Inferior parietal cortex (tissue), 1 donor: ENCODE results near the gene WARS2.
A peak's percentile ranks its signal among the peaks of the same experiment; 100 is the strongest.
"Not testable (repeated sequence)": the region's sequence is repeated elsewhere in the genome, so short reads cannot be mapped to it uniquely, and the experiment has no call there.

ENCODE experiments used
- DNase-seq: peaks from one replicate; pipeline ENCODE4 v3.0.0-alpha.2; 2016; ENCODE audit errors: extremely low spot score

Gene WARS2

GRCh38 chr1:119140177-119141019, at the start of gene WARS2:
Gene WARS2 (minus strand): TSS chr1:119140653. CDS start chr1:119140644, 9 bp downstream.
- peak; percentile 99 for DNase-seq

DNA sequence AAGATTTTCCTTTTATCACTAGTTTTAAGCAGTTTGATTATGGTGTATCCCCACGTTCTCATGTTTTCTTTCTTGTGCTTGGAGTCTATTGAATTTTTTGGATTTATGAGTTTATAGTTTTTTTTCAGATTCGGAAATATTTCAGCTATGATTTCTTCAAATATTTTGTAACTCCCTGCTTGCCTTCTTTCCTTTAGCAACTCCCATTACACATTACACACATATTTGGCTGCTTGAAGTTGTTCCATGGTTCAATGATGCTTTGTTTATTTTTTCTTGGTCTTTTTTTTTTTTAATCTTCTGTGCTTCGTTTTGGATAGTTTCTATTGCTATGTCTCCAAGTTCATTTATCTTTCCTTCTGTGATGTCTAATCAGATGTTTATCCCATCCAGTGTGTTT, 48.5 kb upstream of the WARS2 start:
- no peak for DNase-seq

GRCh38 chr1:119187416-119187815, 47.0 kb upstream of the WARS2 start:
- DNase-seq = no peak

DNA sequence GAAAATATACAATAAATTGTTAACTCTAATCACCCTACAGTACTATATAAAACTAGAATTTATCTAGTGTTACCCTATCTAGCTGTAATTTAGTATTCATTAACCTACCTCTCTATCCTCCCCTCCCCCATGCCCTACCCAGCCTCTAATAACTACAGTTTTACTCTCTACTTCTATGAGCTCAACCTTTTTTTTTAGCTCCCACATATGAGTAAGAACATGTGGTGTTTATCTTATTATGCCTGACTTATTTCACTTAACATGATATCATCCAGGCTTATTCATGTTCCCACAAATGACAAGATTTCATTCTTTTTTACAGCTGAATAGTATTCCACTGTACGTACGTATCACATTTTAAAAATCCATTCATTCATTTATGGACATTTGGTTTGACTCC, 46.0 kb upstream of the WARS2 start:
- DNase-seq = no peak

- DNase-seq = no peak
Observed at GRCh38 chr1:119184972-119185371, 44.5 kb upstream of the WARS2 start.

DNA sequence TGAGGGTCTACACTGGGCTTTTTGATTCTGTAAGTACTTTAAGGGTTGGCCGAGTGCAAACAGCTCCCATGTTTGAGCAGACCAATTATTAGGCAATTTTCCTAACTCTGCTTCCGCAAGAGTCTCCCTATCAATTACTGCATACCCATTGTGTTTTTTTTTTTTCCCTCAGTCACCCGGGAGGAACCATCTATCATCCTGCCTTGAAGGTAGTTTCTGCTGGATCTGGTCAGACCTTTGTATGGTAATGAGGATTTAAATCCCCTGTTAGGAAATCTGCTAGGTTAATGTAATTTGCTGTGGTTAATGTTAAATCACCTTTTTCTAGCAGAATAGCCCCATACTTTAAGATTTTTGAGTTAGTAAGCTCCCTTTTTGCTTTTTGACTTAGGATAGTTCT, 40.8 kb upstream of the WARS2 start:
- DNase-seq = no peak

GRCh38 chr1:119179051-119179450, 38.6 kb upstream of the WARS2 start:
- DNase-seq = no peak

- DNase-seq = not testable (repeated sequence)
Observed at GRCh38 chr1:119172927-119173326, 32.5 kb upstream of the WARS2 start.

GRCh38 chr1:119171381-119172010, 31.0 kb upstream of the WARS2 start:
- not testable (repeated sequence) for DNase-seq

DNA sequence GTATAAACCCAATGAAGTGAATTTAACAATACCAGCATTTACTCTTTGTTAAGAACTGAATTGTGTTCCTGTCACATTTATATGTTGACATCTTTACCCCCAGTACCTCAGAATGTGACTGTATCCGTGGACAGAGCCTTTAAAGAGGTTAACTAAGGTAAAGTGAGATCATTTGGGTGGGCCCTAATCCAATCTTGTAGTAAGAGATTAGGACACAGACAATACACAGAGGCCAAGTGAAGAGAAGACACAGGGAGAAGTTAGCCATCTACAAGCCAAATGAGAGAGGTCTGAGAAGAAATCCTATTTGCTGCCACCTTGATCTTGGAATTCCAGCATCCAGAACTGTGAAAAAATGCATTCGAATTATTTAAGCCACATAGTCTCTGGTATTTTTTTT, 22.9 kb upstream of the WARS2 start:
- no peak for DNase-seq

- no peak for DNase-seq
Observed at GRCh38 chr1:119160866-119161265, 20.4 kb upstream of the WARS2 start.

DNA sequence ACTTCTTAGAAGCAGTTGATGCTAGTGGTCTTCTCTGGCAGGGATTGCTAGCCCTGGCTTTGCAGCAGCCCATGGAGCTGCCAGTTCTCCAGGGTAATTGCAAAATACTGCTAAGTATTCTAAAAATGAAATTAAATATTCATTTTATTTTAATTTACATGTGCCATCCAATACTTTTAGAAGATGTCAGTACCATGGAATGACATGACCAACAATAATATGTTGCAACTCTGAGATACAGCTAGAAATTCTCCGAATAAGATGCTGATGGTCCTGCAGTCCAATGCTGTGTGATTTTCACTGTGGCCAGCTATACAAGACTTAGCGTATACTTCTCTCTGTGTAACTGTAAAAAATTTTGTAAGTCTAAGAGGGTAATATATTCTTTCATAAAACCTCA, 20.0 kb upstream of the WARS2 start:
- DNase-seq = no peak

- no peak for DNase-seq
Observed at GRCh38 chr1:119159966-119160365, 19.5 kb upstream of the WARS2 start.

DNA sequence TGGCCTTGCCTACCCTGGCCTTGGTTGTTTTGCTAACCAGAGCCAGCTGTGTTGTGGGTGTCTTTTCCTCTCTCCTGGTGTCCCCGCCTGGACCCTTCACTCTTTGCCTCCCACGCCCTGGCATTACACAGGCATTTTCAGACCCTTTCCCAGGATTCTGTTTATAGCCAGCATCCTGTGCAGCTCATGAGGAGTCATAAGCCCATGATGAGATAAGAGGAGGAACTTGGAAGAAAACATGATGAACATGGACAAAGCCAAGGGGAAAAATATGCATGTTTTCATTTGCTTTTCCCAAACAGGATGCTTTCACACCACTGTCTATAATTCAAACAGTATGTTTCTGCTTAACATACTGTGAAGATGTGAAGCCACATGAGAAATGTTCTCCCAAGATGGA, 18.7 kb upstream of the WARS2 start:
- no peak for DNase-seq

DNA sequence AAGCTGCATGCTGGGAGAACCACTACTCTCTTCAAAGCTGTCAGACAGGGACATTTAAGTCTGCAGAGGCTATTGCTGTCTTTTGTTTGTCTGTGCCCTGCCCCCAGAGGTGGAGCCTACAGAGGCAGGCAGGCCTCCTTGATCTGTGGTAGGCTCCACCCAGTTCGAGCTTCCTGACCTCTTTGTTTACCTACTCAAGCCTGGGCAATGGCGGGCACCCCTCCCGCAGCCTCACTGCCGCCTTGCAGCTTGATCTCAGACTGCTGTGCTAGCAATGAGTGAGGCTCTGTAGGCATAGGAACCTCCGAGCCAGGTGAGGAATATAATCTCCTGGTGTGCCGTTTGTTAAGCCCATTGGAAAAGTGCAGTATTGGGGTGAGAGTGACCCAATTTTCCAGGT, 16.3 kb upstream of the WARS2 start:
- DNase-seq = not testable (repeated sequence)

- DNase-seq = not testable (repeated sequence)
Observed at GRCh38 chr1:119155069-119155468, 14.6 kb upstream of the WARS2 start.

DNA sequence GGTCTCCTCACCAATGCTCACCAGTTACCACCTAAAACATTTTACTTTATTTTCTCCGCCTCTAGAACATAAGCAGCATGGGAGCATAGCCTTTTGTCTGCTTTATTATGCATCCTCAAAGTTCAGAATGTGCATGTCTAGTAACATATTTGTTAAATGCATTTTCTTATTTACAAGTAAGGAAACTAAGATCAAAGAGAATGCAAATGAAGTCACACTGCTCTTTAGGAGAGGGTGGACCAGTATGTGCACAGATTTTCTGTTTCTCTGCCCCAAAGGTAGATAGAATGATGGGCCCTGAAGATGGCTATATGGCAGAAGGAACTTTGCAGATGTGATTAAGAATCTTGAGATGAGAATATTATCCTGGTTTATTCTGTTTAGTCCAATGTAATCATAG, 9.7 kb upstream of the WARS2 start:
- DNase-seq = no peak

DNA sequence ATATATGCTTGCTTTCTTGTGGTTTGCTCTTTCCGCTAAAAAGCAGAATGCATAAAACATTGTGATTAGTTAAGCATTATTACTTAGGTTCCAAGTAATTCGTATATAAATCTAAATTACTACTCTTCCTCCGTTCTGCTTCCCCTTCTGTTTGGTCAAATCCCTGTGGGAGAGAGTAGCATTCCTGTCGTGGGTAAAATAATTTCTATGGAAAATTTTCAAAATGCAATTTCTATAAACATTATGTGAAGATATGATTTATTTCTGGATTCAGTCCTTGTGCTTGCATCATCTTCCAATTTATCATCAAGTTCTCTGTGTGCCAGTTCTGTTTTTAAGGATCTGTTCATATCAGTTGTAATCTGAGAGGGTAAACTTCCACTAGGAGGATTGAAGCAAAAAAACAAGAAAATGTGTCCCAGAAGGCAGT, 7.2 kb upstream of the WARS2 start:
- DNase-seq = no peak

GRCh38 chr1:119146466-119146865, 6.0 kb upstream of the WARS2 start:
- no peak for DNase-seq

DNA sequence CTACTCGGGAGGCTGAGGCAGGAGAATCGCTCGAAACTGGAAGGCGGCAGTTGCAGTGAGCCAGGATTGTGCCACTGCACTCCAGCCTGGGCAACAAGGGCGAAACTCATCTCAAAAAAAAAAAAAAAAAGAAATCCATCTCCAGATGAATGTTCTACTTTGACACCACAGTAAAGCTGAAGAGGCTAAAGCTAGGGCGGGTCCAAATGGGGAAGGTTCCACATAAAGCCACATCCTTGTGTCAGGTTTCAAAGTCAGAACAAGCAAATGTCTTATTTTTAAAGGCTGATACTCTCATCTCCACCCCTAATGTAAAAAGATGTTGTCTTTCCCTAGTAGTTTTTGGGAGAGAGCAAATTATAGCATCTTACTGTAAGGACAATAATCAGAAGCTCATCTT, 4.4 kb upstream of the WARS2 start:
- DNase-seq = no peak

DNA sequence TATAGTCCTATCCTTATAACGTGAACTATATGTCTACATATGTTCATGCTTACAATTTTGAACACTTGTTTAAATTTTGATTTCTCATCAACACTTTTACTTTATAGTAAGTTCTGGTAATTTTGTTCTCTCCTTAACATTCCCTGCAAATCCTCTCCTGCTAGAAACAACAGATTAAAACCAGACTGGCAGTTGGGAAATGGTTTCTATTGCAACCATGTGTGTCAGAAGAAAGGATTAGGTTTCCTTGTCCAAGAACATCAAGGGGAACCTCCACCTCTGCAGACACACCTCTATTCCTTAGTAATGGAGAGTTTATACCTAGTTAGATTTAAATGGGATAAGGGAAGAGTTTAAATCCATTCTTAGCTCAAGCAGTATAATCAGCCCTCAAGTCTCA, 3.3 kb upstream of the WARS2 start:
- DNase-seq = no peak

DNA sequence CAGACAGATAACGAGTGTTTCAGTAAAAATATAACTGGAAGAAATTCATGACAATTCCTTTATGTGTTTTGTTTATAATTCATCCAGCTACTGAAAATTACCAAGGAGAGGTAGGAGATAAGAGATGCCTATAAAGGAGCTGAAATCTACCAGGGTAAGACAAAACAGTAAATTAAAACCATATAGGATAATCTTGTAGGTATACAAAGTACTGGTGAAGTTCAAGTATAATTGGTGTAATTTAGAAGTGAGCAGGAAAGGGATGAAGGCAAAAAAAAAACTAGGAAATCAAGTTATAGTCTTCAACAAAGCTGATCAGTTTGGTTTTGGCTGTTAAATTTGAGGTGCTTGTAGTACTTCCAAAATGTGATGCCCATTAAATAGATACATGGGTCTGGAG, 1.2 kb upstream of the WARS2 start:
- DNase-seq = no peak

DNA sequence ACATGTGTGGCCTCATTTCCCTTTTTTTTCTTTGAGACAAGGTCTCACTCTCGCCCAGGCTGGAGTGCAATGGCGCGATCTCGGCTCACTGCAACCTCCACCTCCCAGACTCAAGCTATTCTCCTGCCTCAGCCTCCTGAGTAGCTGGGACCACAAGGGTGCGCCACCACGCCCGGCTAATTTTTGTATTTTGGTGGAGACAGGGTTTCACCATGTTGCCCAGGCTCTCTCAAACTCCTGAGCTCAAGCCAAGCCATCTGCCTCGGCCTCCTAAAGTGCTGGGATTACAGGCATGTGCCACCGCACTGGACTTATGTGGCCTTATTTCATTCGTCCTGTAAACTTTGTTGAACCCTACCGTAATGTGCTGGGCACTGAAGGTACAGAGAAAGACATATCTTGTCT, 569 bp upstream of the WARS2 start:
- no peak for DNase-seq

- DNase-seq = no peak
Observed at GRCh38 chr1:119139857-119140176, 636 bp downstream of the WARS2 start.
